DMS114 treated with DMSO at 0.1 percent for 48 hours (cell line): Measurements from ENCODE around the gene NPEPL1.
"Not testable (repeated sequence)": the region's sequence is repeated elsewhere in the genome, so short reads cannot be mapped to it uniquely, and the experiment has no call there.

Experiments
- DNase-seq: peaks from one replicate; lab custom pipeline; 2025; ENCODE audit not compliant: unreplicated experiment; lab: John Stamatoyannopoulos, UW

The NPEPL1 gene

GRCh38 chr20:58737198-58737597 lies 44.6 kb downstream of the NPEPL1 start:
- no peak for DNase-seq

- no peak for DNase-seq
Observed at GRCh38 chr20:58740356-58741308, 48.0 kb downstream of the NPEPL1 start.

GRCh38 chr20:58741384-58741783 lies 48.8 kb downstream of the NPEPL1 start:
- DNase-seq = no peak

GRCh38 chr20:58742668-58743566 lies 50.3 kb downstream of the NPEPL1 start:
- no peak for DNase-seq

- DNase-seq = no peak
Observed at GRCh38 chr20:58743929-58744534, 51.4 kb downstream of the NPEPL1 start.

- no peak for DNase-seq
Observed at GRCh38 chr20:58744836-58745235, 52.2 kb downstream of the NPEPL1 start.

GRCh38 chr20:58745391-58745790 lies 52.8 kb downstream of the NPEPL1 start:
- DNase-seq = no peak

- no peak for DNase-seq
Observed at GRCh38 chr20:58746620-58747019, 54.0 kb downstream of the NPEPL1 start.

- DNase-seq = no peak
Observed at GRCh38 chr20:58747211-58747610, 54.6 kb downstream of the NPEPL1 start.

GRCh38 chr20:58748618-58749017 lies 56.0 kb downstream of the NPEPL1 start:
- DNase-seq = no peak

- DNase-seq = no peak
Observed at GRCh38 chr20:58749098-58749769, 56.6 kb downstream of the NPEPL1 start.

GRCh38 chr20:58749979-58750378 lies 57.4 kb downstream of the NPEPL1 start:
- no peak for DNase-seq

- DNase-seq = not testable (repeated sequence)
Observed at GRCh38 chr20:58750706-58751105, 58.1 kb downstream of the NPEPL1 start.

- DNase-seq = no peak
Observed at GRCh38 chr20:58751979-58752378, 59.4 kb downstream of the NPEPL1 start.

GRCh38 chr20:58752565-58752964 lies 60.0 kb downstream of the NPEPL1 start:
- DNase-seq = no peak

- no peak for DNase-seq
Observed at GRCh38 chr20:58753267-58753921, 60.8 kb downstream of the NPEPL1 start.

- DNase-seq = no peak
Observed at GRCh38 chr20:58753922-58754551, 61.4 kb downstream of the NPEPL1 start.

- DNase-seq = no peak
Observed at GRCh38 chr20:58754584-58754983, 62.0 kb downstream of the NPEPL1 start.

- DNase-seq = no peak
Observed at GRCh38 chr20:58755062-58755697, 62.6 kb downstream of the NPEPL1 start.
